Stimulated activated CD4-positive, alpha-beta T cell treated with anti-CD3 and anti-CD28 coated beads, Interleukin-15, amount 100 ng/mL, for 24 hours (primary cell): Measurements from ENCODE around the gene ASB1.
"Not testable (repeated sequence)": the region's sequence is repeated elsewhere in the genome, so short reads cannot be mapped to it uniquely, and the experiment has no call there.

Experiments
- DNase-seq: peaks from one replicate; pipeline ENCODE4 v3.0.0-alpha.2; 2020

The ASB1 gene

DNA sequence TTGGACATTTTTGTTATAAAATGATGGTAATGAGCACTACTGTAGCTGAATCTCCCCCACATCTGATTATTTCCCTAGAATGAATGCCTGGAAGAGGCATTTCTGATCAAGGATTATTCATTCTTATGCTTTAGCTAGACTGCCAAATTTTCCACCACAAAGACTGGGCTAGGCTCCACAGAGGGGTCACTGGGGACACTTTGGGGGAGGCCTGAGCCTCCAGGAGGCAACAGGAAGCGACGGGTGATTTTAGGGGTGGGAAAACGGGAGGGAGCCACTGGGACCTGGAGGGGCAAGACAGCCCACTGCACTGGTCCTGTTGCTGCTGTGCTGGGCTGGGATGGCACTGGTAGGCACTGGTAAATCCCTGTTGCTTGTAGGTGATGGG lies 2.4 kb upstream of the ASB1 start:
- DNase-seq: no peak

- no peak for DNase-seq
Measured at GRCh38 chr2:238425505-238425978, 1.2 kb upstream of the ASB1 start.

- DNase-seq: peak; percentile 38
Measured at GRCh38 chr2:238425979-238426567, 654 bp upstream of the ASB1 start.

DNA sequence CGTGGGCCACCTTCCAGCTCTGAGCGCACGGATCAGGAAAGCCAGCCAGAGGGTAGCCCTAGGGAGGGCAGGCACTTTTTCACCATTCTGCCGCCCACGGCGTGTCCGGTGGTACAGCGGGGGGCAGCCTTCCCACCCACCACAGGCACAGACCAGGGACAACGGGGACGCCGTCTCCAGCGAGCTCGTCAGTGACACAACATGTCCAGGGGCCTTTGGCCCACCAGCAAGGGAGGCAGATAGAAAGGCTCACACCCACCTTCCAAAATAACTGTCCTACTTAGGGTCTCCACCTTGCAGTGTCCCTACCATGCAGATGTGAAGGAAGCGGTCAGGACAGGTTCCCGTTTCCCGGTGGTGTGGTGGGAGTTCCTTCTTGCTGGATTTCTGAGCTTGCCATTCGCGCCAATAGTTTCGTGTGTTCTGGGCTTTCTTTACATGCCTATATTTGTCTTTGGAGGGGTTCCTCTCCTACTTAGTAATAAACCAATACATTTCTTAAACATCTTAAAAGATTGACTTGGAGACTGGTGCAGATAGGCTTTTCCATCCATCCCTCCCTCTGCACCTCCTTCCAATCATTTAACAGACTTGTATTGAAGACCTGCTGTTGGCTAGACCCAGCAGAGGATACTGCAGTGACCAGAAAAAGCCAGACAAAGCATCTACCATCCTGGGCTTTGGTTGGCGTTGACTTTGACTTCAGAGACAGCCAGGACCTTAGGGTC lies 872 bp downstream of the ASB1 start:
- DNase-seq: no peak

GRCh38 chr2:238428866-238429265 lies 2.1 kb downstream of the ASB1 start:
- DNase-seq: no peak

DNA sequence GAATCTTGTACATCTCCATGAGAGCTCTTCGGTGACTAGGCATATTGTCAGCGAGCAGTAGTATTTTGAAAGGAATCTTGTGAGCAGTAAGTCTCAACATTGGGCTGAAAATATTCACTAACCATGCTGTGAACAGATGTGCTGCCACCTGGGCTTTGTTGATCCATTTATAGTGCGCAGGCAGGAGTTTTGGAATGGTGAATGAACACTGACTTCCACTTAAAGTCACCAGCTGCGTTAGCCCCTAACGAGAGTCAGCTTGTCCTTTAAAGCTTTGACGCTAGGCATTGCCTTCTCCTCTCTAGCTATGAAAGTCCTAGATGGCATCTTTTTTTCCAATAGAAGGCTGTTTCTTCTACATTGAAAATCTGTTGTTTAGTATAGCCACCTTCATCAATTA lies 4.1 kb downstream of the ASB1 start:
- no peak for DNase-seq

- no peak for DNase-seq
Measured at GRCh38 chr2:238431456-238431855, 4.7 kb downstream of the ASB1 start.

DNA sequence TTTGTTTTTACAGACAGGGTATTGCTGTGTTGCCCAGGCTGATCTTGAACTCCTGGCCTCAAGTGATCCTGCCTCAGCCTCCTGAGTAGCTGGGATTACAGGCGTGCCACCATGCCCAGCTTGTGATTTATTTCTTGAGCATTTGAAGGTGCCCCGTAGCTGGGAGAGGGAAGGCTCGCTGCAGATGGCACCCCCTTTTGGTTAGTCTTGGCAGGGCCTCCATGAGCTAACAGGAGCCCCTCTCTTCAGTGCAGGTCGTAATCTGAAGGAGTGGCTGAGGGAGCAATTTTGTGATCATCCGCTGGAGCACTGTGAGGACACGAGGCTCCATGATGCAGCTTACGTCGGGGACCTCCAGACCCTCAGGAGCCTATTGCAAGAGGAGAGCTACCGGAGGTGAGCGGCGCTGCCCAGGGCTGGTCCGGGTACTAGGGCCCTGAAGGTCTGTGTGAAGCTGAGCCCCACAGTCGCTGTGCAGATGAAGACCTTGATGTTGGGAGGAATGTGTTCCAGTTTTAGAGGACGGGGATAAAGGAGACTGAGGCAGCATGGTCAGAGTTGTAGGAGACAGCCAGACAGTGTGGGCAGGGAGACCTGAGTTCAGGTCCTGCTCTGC lies 6.7 kb downstream of the ASB1 start:
- DNase-seq: no peak

GRCh38 chr2:238433941-238434845 lies 7.5 kb downstream of the ASB1 start:
- no peak for DNase-seq

GRCh38 chr2:238434846-238435751 lies 8.4 kb downstream of the ASB1 start:
- DNase-seq: no peak

DNA sequence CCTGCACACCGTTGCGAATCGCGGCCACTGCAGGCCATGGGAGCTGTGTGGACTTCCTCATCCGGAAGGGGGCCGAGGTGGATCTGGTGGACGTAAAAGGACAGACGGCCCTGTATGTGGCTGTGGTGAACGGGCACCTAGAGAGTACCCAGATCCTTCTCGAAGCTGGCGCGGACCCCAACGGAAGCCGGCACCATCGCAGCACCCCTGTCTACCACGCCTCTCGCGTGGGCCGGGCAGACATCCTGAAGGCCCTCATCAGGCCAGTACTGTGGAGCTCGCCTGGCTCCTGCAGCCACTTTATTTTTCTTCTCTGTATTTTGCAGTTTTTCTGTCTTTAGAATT lies 9.0 kb downstream of the ASB1 start:
- DNase-seq: no peak

GRCh38 chr2:238438856-238439849 lies 12.4 kb downstream of the ASB1 start:
- DNase-seq: peak; percentile 73

- no peak for DNase-seq
Measured at GRCh38 chr2:238439917-238440316, 13.2 kb downstream of the ASB1 start.

- no peak for DNase-seq
Measured at GRCh38 chr2:238440331-238440730, 13.6 kb downstream of the ASB1 start.

- DNase-seq: no peak
Measured at GRCh38 chr2:238440767-238441166, 14.0 kb downstream of the ASB1 start.

GRCh38 chr2:238441262-238442114 lies 14.8 kb downstream of the ASB1 start:
- DNase-seq: no peak

- DNase-seq: not testable (repeated sequence)
Measured at GRCh38 chr2:238442257-238442656, 15.5 kb downstream of the ASB1 start.

DNA sequence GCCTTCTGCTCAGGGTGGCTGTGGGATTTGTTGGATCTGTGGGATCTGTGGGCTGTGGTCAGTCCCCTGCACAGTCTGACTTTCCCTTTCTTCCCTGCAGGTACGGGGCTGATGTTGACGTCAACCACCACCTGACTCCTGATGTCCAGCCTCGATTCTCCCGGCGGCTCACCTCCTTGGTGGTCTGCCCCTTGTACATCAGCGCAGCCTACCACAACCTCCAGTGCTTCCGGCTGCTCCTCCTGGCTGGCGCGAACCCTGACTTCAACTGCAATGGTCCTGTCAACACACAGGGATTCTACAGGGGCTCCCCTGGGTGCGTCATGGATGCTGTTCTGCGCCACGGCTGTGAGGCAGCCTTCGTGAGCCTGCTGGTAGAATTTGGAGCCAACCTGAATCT lies 17.5 kb downstream of the ASB1 start:
- DNase-seq: no peak

DNA sequence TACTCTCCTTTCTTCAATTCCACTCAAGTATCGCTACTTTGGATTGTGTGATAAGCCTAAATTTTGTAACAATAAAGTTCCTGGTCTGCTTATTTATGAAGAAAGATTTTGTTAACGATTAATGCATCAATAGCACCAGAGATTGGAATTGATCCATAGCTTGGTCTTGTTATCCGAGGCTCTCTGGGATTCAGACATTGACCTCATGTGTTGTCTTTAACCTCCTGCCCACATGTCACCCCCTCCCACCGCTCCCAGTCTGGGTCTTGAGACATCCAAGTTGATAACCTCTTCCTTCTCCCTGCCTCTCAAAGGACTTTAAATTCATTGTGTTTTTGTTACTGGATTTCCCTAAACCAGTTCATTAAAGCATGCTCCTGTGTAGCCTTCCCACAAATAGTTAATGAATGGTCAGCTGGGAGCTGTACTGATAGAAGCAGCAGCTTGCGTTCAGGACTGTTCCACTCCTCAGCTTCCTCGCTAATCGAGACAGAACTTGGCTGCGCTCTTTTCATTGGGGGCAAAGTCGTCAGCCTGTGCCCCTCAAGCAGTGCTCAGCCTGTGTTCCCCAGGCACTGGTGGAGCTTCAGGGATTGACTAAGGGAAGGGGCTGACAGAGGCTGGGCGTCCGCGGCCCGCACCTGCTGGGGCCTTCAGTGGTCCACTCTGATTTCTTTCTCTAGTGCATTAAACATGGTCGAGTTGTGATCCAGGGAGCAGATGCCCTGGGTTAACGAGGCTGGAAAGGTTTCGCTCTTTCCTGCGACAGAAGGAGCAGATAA lies 18.9 kb downstream of the ASB1 start:
- DNase-seq: no peak
